ENCODE measurements around the gene NME4. TPM values are rescaled to one million over a fixed set of nuclear protein-coding genes. Genes with fewer than 3 reads are reported as not detected.

Gene NME4
- total RNA-seq, 4 donors from 2014 or later, result 26.7 to 99.6 (median 47.8) TPM

DNA sequence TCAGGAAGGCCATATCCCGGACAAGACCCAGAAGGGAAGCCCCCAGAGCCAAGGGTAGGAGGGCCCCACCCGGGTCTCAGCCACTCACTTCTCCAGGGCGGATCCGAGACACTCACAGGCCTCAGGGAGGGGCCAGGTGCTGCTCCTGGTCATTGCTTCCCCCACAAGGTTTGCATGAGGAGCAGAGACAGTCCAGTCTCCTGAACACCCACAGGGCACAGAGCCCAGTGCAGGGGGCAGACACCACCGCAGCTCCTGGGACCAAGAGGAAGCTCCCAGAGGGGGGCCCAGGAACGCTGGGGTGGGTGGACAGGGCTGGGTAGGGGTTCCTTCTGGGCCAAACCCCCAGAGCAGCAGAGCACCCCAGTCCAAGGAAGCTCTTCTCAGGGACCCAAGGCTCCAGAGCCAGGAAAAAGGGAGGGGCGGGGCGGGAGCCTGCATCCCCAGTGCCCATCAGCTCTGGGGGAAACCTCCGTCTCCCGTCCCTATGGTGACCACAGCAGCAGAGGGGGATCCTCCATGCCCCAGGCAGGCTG is 26.0 kb upstream of the NME4 start:
- TF ChIP-seq, protein P1, sequence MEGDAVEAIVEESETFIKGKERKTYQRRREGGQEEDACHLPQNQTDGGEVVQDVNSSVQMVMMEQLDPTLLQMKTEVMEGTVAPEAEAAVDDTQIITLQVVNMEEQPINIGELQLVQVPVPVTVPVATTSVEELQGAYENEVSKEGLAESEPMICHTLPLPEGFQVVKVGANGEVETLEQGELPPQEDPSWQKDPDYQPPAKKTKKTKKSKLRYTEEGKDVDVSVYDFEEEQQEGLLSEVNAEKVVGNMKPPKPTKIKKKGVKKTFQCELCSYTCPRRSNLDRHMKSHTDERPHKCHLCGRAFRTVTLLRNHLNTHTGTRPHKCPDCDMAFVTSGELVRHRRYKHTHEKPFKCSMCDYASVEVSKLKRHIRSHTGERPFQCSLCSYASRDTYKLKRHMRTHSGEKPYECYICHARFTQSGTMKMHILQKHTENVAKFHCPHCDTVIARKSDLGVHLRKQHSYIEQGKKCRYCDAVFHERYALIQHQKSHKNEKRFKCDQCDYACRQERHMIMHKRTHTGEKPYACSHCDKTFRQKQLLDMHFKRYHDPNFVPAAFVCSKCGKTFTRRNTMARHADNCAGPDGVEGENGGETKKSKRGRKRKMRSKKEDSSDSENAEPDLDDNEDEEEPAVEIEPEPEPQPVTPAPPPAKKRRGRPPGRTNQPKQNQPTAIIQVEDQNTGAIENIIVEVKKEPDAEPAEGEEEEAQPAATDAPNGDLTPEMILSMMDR (IDR thresholded peaks at IDR 0.05), result no peak
- TF ChIP-seq POLR2A (IDR thresholded peaks at IDR 0.05) (no peak), EP300 (IDR thresholded peaks at IDR 0.05) (no peak)
- DNase-seq (ENCODE audit: low spot score in 2 of 2), result no peak
- Histone ChIP-seq H3K9me3 (no peaks in the 10 kb centered on the region), H3K4me1 (peaks cover 0 to 23% (median 12%) of the 10 kb centered on the region in 4 donors), H3K27ac (peak overlapping the region; percentile 53 to 85 (median 70)), H3K4me3 (peak overlapping the region in 3 of 4 donors; percentile 40 to 64 (median 44)), H3K27me3 (no peaks in the 10 kb centered on the region), H3K36me3 (peaks cover 4 to 83% (median 21%) of the 10 kb centered on the region in 3 donors)
- WGBS, 2 donors, result 57 to 64% methylated on average over 7 to 9 of the region's 10 CpGs

GRCh38 chr16:371515-372301 is 25.3 kb upstream of the NME4 start:
- TF ChIP-seq, protein P1 (IDR thresholded peaks at IDR 0.05), result no peak
- TF ChIP-seq POLR2A (IDR thresholded peaks at IDR 0.05), result no peak
- Histone ChIP-seq H3K9me3 (no peaks in the 10 kb centered on the region), H3K4me1 (peaks cover 0 to 23% (median 12%) of the 10 kb centered on the region in 4 donors), H3K4me3 (no peak overlapping the region), H3K27ac (peak overlapping the region in 1 of 4 donors; percentile 85), H3K27me3 (no peaks in the 10 kb centered on the region), H3K36me3 (peaks cover 4 to 83% (median 21%) of the 10 kb centered on the region in 3 donors)
- no peak for DNase-seq (ENCODE audit: low spot score in 2 of 2)
- WGBS, 2 donors, result 85 to 88% methylated on average over 29 to 30 of the region's 31 CpGs

DNA sequence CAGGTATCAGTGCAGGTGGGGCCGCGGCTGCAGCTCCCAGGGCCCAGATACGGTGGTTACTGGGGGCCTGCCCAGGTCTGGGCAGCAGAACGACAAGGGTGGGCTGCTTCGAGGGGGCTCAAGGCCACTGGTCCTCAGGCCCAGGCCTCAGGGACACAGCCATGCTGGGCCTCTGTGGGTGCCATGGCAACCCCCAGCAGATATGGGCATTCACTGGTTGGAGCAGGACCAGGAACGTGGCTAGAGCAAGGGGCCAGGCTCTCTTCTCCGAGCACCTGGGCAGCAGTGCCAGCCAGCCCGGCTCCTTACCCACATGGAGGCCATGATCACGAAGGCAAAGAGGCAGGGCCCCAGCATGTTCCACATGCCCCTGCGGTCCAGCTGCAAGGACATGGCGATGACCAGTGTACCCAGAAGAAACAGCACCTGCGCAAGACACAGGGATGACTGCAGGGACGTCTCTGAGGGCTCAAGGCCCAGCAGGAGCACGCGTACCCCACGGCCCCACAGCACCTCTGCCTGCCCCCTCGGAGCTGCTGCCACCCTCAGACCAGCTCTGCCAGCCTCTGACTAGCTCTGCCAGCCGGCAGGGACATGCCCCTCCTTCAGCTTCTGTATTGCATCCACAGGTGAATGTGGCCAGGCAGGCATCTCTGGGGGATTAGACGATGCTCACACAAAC is 24.6 kb upstream of the NME4 start:
- Histone ChIP-seq H3K4me1 (peaks cover 0 to 23% (median 12%) of the 10 kb centered on the region in 4 donors), H3K9me3 (no peaks in the 10 kb centered on the region), H3K4me3 (no peak overlapping the region), H3K27me3 (no peaks in the 10 kb centered on the region), H3K27ac (no peak overlapping the region), H3K36me3 (peaks cover 2 to 83% (median 21%) of the 10 kb centered on the region in 3 donors)
- no peak for DNase-seq (ENCODE audit: low spot score in 2 of 2)
- TF ChIP-seq, protein P1 (IDR thresholded peaks at IDR 0.05), result no peak
- TF ChIP-seq EP300 (IDR thresholded peaks at IDR 0.05) (no peak), POLR2A (IDR thresholded peaks at IDR 0.05) (no peak)
- 89 to 90% methylated on average over 13 to 15 of the region's 19 CpGs for WGBS, 2 donors

GRCh38 chr16:373020-373598 is 23.9 kb upstream of the NME4 start:
- Histone ChIP-seq H3K27me3 (no peaks in the 10 kb centered on the region), H3K27ac (no peak overlapping the region), H3K9me3 (no peaks in the 10 kb centered on the region), H3K4me3 (no peak overlapping the region), H3K4me1 (peaks cover 0 to 23% (median 12%) of the 10 kb centered on the region in 4 donors), H3K36me3 (peaks cover 1 to 82% (median 16%) of the 10 kb centered on the region in 3 donors)
- 76 to 90% methylated on average over 5 of the region's 5 CpGs for WGBS, 2 donors
- DNase-seq (ENCODE audit: low spot score in 2 of 2), result no peak
- TF ChIP-seq EP300 (IDR thresholded peaks at IDR 0.05), result no peak
- TF ChIP-seq, protein P1 (IDR thresholded peaks at IDR 0.05), result no peak
- no peak for TF ChIP-seq POLR2A (IDR thresholded peaks at IDR 0.05)

All from tibial nerve (tissue), 4 donors.